ENCODE results near the gene STXBP2.

Gene STXBP2

DNA sequence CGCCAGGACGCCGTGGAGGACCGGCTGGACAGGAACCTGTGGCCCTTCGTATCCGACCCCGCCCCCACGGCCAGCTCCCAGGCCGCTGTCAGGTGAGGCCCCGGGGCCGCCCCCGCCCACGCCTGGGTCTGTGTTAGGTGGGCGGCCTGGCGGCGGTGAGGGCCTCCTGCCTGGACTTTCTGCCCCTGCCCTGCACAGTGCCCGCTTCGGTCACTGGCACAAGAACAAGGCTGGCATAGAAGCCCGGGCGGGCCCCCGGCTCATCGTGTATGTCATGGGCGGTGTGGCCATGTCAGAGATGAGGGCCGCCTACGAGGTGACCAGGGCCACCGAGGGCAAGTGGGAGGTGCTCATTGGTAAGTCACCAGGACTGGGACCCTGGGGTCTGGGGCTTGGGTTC lies 10.2 kb downstream of the STXBP2 start:
- no peak for DNase-seq (ENCODE audit: low read depth)
- no peak overlapping the region for H3K4me3 ChIP-seq (ENCODE audit: low read length)
- TF ChIP-seq, protein P1, sequence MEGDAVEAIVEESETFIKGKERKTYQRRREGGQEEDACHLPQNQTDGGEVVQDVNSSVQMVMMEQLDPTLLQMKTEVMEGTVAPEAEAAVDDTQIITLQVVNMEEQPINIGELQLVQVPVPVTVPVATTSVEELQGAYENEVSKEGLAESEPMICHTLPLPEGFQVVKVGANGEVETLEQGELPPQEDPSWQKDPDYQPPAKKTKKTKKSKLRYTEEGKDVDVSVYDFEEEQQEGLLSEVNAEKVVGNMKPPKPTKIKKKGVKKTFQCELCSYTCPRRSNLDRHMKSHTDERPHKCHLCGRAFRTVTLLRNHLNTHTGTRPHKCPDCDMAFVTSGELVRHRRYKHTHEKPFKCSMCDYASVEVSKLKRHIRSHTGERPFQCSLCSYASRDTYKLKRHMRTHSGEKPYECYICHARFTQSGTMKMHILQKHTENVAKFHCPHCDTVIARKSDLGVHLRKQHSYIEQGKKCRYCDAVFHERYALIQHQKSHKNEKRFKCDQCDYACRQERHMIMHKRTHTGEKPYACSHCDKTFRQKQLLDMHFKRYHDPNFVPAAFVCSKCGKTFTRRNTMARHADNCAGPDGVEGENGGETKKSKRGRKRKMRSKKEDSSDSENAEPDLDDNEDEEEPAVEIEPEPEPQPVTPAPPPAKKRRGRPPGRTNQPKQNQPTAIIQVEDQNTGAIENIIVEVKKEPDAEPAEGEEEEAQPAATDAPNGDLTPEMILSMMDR (conservative IDR thresholded peaks at IDR 0.05; ENCODE audit: low read depth, low read length): no peak

GRCh38 chr19:7648265-7649014 lies 11.5 kb downstream of the STXBP2 start:
- H3K4me3 ChIP-seq (ENCODE audit: low read length): no peak overlapping the region
- TF ChIP-seq, protein P1 (conservative IDR thresholded peaks at IDR 0.05; ENCODE audit: low read depth, low read length): no peak
- DNase-seq (ENCODE audit: low read depth): no peak

DNA sequence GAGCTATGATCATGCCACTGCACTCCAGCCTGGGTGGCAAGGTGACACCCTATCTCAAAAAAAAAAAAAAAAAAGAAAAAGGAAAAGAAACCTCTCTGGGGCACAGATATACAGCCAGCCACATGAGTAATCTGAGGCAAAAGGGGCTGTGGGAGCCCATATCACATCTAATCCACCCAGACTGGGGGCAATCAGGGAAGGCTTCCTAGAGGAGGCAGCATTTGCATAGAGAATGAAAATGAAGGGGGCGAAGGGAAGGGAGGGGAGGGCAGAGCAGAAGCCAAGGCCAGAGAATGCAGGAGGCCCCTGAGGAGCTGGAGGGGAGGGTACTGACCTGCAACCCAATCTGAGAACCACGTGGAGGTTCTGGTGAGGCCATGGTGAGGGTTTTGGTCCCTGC lies 13.2 kb downstream of the STXBP2 start:
- DNase-seq (ENCODE audit: low read depth): no peak
- no peak overlapping the region for H3K4me3 ChIP-seq (ENCODE audit: low read length)
- TF ChIP-seq, protein P1 (conservative IDR thresholded peaks at IDR 0.05; ENCODE audit: low read depth, low read length): no peak

GRCh38 chr19:7652061-7652641 lies 15.2 kb downstream of the STXBP2 start:
- peak overlapping the region; percentile 18 for H3K4me3 ChIP-seq (ENCODE audit: low read length)
- peak; percentile 19 for DNase-seq (ENCODE audit: low read depth)
- TF ChIP-seq, protein P1 (conservative IDR thresholded peaks at IDR 0.05; ENCODE audit: low read depth, low read length): peak; percentile 98

DNA sequence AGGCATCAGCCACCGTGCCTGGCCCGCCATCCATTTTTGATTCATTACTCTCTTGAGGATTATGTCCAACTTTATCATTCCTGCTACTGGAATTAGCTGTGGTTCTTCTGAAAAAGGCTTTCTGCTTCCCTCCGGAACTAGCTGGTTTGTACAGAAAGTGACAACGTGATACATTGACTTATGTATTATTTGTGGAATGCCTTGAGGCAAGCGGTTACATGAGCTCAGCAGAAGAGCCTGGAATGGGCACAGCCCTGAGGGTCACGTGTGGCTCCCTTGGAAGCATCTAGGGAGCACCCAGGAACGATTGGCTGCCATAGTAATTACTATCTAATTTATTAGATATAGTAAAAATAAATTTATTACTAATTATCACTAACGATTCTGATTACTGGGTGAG lies 17.5 kb downstream of the STXBP2 start:
- no peak overlapping the region for H3K4me3 ChIP-seq (ENCODE audit: low read length)
- TF ChIP-seq, protein P1 (conservative IDR thresholded peaks at IDR 0.05; ENCODE audit: low read depth, low read length): no peak
- no peak for DNase-seq (ENCODE audit: low read depth)

DNA sequence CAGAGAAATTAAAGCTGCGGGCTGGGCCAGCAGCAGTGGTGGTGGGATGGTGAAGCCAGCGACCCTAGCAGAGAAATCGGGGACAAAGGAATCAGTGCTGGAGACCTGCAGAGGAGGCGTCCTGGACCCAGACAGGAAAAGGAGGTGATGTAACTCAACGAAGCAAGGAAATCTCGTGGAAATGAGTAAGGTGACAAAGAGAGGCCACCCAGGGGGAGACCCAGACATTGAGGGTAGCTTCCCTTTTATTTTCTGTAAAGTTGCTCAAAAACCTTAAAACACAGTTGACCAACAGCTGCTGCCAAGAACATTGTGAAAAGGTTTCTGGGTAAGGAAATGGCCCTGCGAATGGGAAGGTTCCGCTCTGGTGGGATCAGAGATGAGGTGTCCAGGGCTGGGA lies 18.7 kb downstream of the STXBP2 start:
- no peak for DNase-seq (ENCODE audit: low read depth)
- no peak overlapping the region for H3K4me3 ChIP-seq (ENCODE audit: low read length)
- TF ChIP-seq, protein P1 (conservative IDR thresholded peaks at IDR 0.05; ENCODE audit: low read depth, low read length): no peak

Data from retinal pigment epithelial cell (primary cell).